Stomach (tissue), 4 donors: ENCODE data around the gene CCDC170.

Experiments
- CTCF ChIP-seq, 7 experiments: fragments of 450-650 bp in 4 of 7; fragments of 200-600 bp in 3 of 7; sonication (generic) in 3 of 7; IDR thresholded peaks; one replicate each; pipeline ENCODE4 v1.5.1; 2016 to 2019; ENCODE audit warnings: antibody characterized with exemption in 7 of 7, control low read depth in 2 of 7, mild to moderate bottlenecking in 1 of 7
- EP300 ChIP-seq: sonication (generic); formaldehyde crosslinking; IDR thresholded peaks from one replicate; pipeline ENCODE4 v1.6.1; 2017; ENCODE audit warnings: antibody characterized with exemption
- POLR2A ChIP-seq, 4 donors: fragments of 450-650 bp; IDR thresholded peaks; one replicate each; pipeline ENCODE4 v1.6.1; 2016; ENCODE audit warnings: antibody characterized with exemption in 4 of 4, control low read depth in 2 of 4, mild to moderate bottlenecking in 1 of 4, moderate library complexity in 1 of 4
- POLR2AphosphoS5 ChIP-seq, 3 donors: sonication (generic); formaldehyde crosslinking; IDR thresholded peaks; one replicate each; pipeline ENCODE4 v1.6.1; 2016; ENCODE audit warnings: antibody characterized with exemption in 3 of 3

GRCh38 chr6:151637814-151638213 lies 144.0 kb downstream of the CCDC170 start:
- TF ChIP-seq POLR2AphosphoS5 (IDR thresholded peaks at IDR 0.05) (no peak), CTCF (IDR thresholded peaks at IDR 0.05) (no peak), POLR2A (IDR thresholded peaks at IDR 0.05) (no peak), EP300 (no peak)
